Measurements from ENCODE around the gene ZSCAN10.
"Not testable (repeated sequence)": the region's sequence is repeated elsewhere in the genome, so short reads cannot be mapped to it uniquely, and the experiment has no call there.

Gene ZSCAN10

DNA sequence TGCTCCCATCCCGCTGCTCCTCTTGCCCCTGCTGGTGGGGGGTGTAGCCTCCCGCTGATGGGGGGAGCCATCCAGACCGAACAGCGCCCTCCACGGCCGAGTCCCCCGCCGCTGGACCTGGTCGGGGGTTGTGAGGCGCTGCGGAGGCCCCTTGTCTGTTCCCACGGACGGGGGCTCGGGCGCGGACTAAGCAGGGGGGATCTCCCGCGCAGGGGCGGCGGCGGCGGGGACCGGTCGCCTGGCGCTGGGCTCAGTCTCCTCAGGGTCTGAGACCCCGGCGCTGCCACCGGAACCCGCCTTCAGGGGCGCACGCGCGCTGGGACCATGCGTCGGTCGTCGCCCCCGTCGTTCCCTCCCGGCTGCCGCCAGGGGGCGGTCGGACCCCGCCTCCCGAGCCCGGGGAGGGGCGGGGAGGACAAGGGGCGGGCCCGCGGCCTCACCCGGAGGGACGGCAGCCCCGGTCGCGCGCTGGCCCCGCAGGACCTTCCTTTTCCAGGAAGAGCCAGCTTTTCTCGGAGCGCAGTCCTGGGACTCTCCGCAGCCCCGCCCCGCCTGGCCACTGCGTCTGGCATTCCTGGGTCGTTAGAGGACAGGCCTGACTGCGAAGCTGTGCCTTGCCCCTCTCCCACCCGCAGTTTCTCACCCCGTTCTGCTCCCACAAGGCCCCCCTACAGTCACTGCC is 39.9 kb downstream of the ZSCAN10 start:
- no peak for DNase-seq

DNA sequence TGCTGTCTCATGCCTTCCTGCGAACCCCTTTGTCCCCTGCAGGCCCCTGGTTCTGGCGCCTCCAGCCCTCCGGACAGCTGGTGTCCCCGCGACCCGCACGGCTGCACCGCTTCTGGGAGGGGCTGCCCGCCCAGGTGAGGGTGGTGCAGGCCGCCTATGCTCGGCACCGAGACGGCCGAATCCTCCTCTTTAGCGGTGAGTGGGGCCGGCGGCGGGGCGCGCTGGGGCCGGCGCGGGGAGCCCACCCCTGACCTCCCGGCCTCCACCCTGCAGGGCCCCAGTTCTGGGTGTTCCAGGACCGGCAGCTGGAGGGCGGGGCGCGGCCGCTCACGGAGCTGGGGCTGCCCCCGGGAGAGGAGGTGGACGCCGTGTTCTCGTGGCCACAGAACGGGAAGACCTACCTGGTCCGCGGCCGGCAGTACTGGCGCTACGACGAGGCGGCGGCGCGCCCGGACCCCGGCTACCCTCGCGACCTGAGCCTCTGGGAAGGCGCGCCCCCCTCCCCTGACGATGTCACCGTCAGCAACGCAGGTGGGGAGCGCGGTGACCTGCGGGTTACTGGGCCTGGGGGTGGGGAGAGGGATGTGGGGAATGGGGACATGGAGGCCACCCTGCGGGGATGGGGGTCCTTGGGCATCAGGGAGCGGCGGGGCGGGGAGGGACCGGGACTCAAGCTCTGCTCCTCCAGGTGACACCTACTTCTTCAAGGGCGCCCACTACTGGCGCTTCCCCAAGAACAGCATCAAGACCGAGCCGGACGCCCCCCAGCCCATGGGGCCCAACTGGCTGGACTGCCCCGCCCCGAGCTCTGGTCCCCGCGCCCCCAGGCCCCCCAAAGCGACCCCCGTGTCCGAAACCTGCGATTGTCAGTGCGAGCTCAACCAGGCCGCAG is 40.7 kb downstream of the ZSCAN10 start:
- no peak for DNase-seq

DNA sequence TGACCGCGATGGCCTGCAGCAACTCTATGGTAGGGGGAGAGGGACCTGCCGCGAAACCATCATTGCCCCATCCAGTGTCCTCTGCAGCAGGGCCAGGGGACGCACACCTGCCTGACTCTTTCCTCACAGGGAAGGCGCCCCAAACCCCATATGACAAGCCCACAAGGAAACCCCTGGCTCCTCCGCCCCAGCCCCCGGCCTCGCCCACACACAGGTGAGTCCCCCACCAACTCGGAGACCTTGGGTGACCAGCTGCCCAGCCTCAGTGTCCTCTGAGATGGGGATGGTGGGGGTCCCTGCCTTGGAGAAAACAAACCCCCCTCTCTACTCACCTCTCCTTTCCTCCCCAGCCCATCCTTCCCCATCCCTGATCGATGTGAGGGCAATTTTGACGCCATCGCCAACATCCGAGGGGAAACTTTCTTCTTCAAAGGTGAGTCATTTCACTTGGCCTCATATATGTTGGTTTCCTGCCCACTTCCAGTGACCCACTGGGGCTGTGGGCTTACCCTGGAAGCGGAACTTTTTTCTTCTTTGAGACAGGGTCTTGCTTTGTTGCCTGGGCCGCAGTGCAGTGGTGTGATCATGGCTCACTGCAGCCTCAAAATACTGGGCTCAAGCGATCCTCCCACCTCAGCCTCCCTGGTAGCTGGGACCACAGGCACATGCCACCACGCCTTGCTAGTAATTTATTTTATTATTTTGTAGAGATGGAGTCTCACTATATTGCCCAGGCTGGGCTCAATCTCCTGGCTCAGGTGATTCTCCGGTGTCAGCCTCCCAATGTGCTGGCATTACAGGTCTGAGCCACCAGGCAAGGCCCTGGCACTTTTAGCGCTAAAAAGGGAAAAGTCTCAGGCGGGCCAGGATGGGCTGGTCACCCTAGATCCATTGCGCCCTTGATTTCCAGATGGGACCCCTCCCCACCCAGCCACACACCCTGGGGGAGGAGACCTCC is 41.6 kb downstream of the ZSCAN10 start:
- DNase-seq, result no peak

DNA sequence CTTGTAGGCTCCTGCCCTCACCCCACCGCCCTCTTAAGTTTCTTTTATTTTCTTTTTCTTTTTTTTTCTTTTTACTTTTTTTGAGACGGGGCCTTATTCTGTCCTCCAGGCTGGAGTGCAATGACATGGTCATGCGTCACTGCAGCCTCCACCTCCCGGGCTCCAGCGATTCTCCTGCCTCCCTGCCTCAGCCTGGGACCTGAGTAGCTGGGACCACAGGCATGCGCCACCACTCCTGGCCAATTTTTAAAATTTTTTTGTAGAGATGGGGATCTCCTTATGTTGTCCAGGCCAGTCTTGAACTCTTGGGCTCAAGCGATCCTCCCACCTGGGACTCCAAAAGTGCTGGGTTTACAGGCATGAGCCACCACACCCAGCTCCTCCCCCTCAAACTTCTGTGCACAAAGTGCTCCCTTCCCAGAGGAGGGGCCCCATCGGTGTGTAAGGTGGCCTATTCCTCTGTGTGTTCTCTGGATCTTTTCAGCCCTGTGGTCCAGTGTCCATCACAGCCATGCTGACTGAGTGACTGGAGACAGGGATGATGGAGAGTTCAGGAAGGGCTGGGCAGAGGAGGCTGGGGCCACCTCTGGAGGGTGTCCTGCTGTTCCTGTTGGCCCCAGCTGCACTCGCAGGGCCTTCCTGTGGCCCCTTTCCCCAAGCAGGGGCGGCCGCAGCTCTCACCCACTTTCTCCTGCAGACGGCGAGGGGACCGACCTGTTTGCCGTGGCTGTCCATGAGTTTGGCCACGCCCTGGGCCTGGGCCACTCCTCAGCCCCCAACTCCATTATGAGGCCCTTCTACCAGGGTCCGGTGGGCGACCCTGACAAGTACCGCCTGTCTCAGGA is 42.5 kb downstream of the ZSCAN10 start:
- DNase-seq, result no peak

DNA sequence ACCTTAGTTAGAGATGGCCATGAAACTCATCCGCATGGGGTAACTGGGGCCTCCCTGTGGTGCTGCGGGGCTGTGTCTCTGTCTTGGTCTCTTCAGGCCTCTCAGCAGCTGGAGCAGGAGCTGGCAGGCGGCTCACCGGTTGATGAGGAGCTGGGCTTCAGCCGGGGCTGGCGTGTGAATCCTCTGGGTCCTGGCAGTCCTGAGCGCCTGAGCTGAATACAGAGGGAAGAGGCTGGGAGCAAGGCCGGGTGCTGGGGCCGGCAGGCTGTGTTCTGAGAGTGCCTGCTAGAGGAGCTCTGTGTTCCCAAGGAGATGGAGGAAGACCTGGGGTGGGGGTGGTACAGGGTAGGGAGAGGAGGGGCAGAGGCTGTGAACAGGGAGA is 43.4 kb downstream of the ZSCAN10 start:
- DNase-seq, result not testable (repeated sequence)

DNA sequence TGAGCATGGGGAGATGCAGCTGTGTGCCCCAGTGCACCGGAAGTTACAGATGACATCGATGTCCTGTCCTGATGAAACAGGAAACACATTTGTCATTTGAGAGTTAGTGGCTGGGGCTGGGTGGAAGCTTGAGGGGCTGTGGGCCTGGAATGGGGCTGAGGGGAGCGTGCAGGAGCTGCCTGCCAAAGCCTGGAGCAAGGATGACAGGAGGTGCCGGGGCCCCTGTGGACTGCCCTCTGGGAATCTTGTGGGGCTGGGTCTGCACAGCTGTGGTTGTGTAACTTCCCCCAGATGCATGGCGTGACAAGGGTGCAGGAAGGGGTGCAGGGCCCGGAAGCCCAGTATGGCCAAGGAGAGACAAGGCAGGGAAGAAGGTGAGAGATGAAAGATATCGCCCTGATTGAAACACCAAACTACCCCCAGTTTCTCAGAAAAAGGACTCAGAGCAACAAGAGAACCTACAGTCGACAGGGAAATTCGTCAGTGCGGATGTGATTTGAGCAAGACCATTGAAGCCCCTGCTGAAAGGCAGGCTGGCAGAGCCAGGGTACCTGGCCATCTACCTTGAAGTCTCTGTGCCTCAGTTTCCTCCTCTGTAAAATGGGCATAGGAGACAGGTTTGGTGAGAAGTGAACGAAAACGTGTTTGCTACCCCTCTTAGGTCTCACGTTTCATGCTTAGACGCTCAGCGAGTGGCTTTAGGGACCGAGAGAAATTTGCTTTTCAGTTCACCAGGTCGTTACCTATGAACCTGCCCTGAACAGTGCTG is 43.9 kb downstream of the ZSCAN10 start:
- no peak for DNase-seq

DNA sequence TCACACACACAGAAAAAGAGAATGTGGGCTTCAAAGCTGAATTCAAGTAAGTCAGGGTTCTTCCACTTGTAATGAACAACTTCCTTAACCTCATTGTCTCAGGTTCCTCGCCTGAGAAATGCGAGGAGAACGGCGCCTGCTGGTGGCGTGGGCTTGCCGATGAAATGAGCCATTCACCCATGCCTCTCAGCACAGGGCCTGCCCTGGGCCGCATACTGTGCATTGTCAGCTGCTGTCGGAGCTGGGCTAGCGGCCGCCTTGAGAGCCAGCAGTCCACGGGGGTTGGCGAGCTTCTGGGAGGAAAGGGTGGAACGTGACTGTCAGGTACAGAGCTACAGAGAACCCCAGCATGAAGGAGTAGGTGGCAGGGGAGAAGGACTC is 45.8 kb downstream of the ZSCAN10 start:
- not testable (repeated sequence) for DNase-seq

DNA sequence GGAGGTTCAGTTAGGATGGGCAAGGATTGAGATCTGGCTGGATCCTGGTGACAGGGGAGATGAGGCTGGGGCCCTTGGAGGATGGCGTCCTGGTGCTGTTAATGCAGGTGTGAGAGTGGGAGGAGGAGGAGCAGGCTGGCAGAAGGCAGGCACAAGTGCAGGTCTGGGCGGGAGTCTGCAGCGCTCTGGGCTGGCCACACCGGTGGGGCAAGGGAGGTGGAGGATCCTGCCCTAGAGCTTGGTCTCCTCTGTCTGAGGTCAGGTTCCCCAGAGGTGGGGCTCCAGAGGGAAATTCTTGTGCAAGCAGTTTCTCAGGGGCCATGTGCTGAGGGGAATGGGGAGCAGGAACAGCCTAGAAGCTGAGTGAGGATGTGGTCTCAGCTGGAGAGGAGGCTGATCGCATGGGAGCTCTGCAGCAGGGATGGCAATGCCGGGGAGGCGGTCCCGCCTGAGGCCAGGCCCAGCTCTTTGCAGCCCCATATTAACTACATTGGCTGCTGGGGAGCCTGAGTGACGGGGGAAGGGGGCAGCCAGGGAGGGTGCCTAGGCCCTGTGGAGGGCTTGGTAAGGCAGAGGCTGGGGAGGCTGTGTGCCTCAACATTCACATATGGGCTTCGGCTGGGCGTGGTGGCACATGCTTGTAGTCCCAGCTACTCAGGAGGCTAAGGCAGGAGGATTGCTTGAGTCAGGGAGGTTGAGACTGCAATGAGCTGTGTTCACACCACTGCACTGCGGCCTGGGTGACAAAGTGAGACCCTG is 46.3 kb downstream of the ZSCAN10 start:
- DNase-seq, result not testable (repeated sequence)

DNA sequence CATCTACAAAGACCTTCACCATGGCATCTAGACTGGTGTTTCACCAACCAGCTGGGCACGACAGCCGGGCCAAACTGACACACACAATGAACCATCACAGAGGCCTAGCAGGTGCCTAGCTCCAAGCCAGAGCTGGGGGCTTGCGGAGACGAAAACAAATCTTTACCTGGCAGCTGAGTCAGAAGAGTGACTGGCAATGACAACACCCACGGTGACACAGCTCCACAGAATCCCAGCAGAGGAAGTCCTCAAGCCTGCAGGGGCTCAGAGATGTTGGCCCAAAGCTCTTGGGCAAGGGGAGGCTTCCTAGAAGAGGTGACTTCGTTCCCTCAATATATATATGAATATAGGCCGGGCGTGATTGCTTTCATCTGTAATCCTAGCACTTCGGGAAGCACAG is 47.6 kb downstream of the ZSCAN10 start:
- no peak for DNase-seq

DNA sequence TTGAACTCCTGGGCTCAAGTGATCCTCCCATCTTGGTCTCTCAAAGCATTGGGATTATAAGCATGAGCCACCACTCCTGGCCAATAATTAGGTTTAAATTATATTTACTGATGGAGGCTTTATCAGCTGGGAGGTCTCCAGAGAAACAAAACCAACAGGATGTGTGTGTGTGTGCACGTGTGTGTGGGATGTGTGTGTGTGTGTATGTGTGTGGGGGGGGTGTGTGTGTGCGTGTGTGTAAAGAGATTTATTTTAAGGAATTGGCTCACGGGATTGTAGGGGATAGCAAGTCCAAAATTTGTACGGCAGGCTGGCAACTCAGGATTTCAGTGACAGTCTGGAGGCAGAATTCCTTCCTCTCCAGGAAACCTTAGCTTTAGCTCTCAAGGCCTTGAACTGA is 48.1 kb downstream of the ZSCAN10 start:
- DNase-seq, result no peak

DNA sequence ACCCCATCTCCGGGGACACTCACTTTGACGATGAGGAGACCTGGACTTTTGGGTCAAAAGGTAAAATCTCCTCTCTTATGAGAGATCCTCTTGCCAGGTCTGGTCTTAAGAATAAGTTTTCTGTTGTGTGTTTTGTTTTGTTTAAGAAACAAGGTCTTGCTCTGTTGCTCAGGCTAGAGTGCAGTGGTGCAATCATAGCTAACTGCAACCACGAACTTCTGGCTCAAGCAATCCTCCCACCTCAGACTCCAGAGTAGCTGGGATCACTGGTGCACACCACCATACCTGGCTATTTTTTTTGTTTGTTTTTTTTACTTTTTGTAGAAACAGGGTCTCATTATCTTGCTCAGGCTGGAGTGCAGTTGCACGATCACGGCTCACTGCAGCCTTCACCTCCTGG is 48.6 kb downstream of the ZSCAN10 start:
- no peak for DNase-seq

DNA sequence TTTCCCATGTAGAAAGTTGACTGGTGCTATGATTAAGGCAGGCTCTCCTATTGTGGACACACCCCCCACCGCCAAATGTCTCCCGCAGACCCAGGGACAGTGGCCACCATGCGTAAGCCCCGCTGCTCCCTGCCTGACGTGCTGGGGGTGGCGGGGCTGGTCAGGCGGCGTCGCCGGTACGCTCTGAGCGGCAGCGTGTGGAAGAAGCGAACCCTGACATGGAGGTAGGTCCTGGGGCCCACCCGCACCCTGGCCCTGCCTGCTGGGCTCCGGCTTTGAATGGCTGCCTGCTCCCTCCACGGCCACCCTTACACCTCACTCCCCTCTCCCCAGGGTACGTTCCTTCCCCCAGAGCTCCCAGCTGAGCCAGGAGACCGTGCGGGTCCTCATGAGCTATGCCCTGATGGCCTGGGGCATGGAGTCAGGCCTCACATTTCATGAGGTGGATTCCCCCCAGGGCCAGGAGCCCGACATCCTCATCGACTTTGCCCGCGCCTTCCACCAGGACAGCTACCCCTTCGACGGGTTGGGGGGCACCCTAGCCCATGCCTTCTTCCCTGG is 49.1 kb downstream of the ZSCAN10 start:
- no peak for DNase-seq

DNA sequence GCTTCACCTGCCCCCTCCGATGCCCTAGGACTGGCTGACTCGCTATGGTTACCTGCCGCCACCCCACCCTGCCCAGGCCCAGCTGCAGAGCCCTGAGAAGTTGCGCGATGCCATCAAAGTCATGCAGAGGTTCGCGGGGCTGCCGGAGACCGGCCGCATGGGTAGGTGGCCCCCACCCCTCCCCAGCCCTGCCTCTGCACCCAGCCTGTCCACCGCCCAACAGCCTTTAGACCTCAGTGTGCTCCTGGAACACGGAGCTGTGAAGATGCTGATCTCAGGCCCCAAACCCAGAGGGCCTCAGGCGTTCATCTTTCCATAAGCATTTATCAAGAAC is 51.7 kb downstream of the ZSCAN10 start:
- no peak for DNase-seq

DNA sequence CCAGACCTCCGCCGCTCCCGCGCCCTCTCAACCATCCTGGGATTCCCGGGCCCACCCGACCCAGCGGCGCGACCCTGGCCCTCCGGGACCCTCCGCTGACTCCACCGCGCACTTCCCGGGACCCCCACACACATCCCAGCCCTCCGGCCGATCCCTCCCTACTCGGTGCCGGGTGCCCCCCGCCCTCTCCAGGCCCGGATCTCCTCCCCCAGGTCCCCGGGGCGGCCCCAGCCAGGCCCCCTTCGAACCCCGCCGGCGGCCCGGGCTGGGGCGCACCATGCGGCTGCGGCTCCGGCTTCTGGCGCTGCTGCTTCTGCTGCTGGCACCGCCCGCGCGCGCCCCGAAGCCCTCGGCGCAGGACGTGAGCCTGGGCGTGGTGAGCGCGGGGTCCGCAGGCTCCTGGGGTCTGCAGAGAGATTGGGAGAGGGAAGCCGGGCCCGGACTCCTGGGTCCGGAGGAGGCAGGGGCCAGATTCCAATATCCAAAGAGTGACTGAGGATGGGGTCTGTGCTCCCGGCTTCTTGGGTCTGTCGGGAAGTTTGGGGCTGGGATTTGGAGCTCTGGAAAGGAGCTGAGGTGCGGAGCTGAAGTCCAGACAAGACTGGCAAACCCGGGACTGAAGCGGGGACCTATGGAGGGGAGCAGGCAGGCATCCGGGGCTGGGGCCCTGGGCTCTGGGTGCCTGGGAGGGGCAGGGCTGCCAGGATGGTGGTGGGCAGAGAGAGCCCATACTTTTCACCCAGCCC is 52.3 kb downstream of the ZSCAN10 start:
- DNase-seq, result no peak

DNA sequence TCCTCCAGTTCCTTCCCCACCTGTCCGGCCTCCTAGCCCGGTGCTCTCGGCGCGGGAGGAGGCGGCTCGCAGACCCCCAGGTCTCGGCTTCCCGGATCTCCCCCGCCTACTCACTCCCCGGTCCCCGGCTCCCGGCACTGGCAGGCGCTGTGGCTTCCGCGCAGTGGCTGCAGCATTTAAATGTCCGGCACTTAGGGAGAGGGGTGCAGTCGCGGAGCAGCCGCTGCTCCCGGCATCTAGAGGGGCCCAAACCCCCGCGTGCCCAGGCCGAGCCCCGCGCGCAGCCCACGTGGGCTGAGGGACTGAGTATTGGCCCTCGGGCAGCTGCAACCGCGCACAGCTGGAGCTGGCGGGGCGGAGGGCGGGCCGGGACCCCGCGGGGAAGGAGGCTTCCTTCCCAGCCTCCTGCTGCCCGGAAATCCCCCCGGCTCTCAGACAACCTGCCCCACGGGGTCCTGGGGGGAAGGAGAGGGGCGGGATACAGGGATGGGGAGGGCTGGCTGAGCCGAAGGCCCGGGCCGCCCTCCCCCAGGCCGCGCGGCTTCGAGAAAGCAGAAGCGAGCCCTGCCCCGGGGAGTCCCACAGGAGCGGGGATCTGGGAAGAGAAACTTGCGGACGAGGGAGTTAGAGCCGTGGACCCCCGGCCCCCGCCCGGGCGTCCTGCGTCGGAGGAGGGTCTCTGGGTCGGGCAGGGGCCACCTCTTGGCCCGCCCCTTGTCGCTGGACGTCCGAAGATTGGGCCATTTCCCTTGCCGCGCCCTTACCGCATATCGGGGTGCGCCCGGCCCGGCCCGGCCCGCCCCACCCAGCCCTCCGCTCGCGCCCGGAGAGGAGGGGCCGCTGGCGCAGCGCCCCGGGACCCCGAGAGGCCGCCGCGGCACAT is 53.1 kb downstream of the ZSCAN10 start, which contains the start of gene MMP25:
TSS of gene MMP25 (plus strand) at position 804 of the 883 bp plus-strand sequence. CDS start 357 bp downstream, outside the sequence.
- no peak for DNase-seq

DNA sequence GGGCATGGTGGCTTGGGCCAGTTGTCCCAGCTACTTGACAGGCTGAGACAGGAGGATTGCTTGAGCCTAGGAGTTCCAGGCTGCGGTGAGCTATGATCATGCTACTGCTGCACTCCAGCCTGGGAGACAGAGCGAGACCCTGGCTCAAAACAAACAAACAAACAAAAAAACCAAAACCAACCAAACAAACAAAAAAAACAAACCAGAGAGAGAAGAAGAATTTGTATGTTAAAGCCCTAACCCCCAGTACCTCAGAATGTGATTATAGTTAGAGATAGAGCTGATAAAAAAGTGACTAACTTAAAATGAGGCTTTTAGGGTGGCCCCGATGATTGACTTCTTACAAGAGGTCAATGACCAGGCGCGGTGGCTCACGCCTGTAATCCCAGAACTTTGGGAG is 54.4 kb downstream of the ZSCAN10 start:
- no peak for DNase-seq

DNA sequence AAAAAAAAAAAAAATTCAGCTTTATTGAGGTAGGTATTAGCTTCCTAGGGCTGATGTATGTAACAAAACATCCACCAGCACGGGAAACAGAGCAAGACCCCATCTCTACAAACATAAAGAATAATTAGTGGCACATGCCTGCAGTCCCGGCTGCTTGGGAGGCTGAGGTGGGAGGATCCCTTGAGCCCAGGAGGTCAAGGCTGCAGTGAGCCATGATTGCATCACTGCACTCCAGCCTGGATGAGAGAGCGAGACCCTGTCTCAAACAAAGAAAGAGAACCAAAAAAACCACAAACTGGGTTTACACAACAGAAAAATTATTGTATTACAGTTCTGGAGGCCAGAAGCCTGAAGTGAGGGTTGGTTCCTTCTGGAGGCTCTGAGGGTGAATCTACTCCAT is 56.7 kb downstream of the ZSCAN10 start:
- no peak for DNase-seq

DNA sequence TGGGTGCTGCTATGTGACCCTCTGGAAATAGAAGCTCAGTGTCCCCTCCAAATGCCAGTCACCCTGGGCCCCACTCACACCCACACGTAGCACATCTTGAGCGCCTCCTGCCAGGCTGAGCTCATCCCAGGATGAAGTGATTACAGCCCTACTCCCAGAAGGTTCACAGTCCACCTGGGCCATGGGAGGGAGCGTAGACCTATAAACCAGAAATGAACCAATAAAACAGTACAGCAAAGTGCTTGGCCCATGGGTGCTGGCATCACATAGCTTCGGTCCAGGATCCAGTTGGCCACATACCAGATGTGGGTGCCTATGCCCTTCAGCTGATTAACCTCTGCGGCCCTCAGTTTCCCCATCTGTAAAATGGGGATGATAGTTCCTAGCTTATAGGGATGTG is 60.2 kb downstream of the ZSCAN10 start:
- DNase-seq, result no peak

Measured in NCI-H524 treated with DMSO at 0.1 percent for 48 hours (cell line).